GM12801 (cell line): ENCODE results near the gene CACNA1D.

Experiments
- CTCF ChIP-seq: IDR thresholded peaks from one replicate; pipeline ENCODE4 v1.5.1; 2011; ENCODE audit warnings: control low read depth; ENCODE audit not compliant: insufficient read length; ENCODE audit errors: extremely low read depth

Gene CACNA1D

GRCh38 chr3:53695324-53695690 is 200.9 kb downstream of the CACNA1D start:
- TF ChIP-seq CTCF, result no peak

DNA sequence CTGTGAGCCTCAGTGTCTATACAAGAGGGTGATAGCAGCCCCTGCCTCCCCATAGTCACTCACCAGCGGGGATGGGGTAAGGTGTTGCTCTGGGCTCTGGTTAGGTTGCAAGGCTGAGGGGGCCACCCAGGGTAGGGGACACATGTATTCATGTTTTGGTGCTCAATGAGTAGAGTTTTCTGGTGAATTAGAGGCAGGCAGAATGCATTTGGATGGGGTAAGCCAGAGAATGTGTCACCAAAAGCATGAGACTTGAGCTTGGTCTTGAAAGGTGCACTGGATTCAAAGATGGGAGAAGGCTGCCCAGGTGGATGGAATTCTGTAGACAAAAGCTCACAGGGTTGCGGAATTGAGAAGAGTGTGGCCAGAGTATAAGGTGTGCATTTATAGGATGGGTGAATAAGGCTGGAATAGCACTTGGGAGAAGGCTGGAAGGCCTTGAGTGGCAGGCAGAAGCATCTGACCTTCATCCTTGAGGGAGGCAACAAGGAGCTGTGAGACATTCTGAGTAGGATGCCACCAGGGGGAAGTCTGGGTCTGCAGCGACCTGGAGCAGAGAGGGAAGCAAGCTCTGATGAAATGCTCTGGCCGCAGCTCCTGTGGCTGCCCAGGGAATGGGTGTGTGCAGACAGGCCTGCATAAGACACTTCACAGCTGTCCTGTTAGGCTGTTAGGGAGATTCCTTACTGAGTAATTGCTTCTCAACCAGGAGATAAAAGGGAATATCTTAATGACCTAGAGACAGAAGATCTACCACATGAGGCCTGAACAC is 202.2 kb downstream of the CACNA1D start:
- TF ChIP-seq CTCF, result no peak

DNA sequence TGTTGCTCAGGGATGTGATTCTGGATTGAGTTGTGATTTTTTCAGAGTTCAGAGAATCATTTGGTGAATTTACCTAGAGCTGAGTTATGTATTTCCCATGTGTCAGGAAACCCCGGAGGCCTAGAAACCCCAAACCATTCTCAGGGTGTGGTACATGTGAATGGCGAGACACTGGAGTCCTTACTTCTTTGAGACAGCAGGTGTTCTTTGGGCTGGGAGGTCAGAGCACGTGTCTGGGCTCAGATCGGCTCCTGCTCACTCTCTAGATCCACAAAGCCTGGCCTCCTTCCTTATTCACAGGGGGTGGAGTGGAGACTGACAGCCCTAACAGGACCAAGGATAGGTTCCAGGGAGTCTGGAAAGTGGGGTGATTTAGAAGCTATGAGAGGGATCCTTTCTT is 206.0 kb downstream of the CACNA1D start:
- no peak for TF ChIP-seq CTCF

DNA sequence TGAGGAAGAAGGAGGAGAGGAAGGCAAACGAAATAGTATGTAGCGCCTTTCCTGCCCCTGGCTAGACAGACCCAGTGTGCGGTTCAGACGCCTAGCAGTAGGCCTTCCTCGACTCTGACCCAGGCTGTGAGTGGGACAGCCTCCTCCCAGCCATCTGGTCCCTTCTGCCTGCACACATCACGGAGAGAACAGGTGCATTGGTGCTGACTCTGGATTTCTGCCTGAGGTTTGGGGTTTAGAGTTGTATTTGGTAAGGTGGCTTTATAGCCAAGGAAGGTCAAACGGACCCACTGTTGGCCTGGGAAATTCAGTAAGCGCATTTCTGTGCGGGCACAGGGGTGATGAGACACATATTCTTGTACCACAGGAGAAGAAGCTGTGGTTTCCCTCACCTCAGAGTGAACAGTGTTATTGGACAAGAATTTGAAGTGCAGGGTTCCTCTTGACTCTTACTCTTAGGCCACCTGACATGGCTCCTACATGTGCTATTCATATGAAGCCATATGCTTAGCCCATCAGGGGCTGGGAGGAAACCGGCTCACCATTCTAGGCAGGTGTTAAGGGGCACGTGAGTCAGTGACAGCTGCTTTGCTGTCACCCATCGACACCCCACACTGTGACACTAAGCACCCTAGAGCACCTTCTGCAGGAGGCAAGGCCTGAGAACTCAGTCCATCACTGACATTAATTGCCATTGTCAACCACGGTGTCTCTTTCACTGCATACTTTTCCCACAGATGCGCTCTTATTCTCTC is 208.5 kb downstream of the CACNA1D start:
- no peak for TF ChIP-seq CTCF

GRCh38 chr3:53703630-53704362 is 209.4 kb downstream of the CACNA1D start:
- TF ChIP-seq CTCF, result no peak

- TF ChIP-seq CTCF, result no peak
Measured at GRCh38 chr3:53704363-53704725, 209.9 kb downstream of the CACNA1D start.

GRCh38 chr3:53705024-53705745 is 210.8 kb downstream of the CACNA1D start:
- TF ChIP-seq CTCF, result no peak
